HFF-Myc (cell line): ENCODE measurements around the gene OTX1.

ENCODE experiments used
- DNase-seq: peaks from one replicate; pipeline ENCODE4 v3.0.0-alpha.2; 2011; ENCODE audit warnings: low read depth; ENCODE audit errors: extremely low read depth
- H3K4me3 ChIP-seq: replicated peaks from 2 replicates; pipeline ENCODE4 v1.5.1; 2011; ENCODE audit warnings: low read depth, mild to moderate bottlenecking, control low read depth, low read length
- TF ChIP-seq, protein P1 (sequence below): IDR thresholded peaks from 2 replicates; pipeline ENCODE4 v1.5.1; 2012; ENCODE audit warnings: mild to moderate bottlenecking, low read depth, low read length, control low read depth; ENCODE audit errors: missing control alignments

Gene OTX1

DNA sequence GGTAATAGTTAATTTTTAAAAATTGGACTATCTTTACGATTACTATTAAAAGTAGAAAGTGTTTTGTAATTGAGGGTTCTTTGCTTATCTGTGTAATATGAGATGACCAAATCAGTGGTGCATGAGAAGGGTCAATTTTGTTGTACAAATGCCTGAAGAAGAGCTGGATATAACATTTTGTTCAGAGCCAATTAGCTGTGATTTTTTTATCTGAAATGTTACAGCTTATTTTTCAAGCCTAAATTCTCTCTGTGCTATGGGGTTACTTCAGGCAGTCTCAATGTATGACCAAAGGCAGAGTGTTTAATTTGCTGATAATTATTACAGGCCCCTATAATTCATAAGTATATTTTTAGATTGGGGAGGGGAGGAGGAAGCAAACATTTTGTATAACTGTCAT, 41.8 kb downstream of the OTX1 start:
- TF ChIP-seq, protein P1, sequence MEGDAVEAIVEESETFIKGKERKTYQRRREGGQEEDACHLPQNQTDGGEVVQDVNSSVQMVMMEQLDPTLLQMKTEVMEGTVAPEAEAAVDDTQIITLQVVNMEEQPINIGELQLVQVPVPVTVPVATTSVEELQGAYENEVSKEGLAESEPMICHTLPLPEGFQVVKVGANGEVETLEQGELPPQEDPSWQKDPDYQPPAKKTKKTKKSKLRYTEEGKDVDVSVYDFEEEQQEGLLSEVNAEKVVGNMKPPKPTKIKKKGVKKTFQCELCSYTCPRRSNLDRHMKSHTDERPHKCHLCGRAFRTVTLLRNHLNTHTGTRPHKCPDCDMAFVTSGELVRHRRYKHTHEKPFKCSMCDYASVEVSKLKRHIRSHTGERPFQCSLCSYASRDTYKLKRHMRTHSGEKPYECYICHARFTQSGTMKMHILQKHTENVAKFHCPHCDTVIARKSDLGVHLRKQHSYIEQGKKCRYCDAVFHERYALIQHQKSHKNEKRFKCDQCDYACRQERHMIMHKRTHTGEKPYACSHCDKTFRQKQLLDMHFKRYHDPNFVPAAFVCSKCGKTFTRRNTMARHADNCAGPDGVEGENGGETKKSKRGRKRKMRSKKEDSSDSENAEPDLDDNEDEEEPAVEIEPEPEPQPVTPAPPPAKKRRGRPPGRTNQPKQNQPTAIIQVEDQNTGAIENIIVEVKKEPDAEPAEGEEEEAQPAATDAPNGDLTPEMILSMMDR, result no peak
- no peak for DNase-seq
- no peak overlapping the region for H3K4me3 ChIP-seq

DNA sequence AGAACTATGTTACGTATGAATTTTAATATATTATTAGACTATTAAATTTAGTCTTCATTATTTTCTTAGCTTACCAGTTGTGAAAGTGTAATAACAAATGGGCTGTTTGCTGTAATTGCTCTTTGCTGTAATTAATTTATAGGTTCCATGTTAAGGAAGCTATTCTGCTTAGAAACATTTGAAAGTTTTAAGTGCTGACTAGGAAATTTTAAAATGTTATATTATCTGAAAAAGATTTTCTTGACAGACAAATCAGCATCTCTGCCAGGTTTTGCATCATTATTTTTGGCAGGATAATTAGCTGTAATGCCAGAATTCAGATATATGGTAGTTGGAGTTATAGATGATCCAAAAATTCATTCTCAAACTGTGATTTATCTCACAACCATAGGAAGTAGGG, 42.2 kb downstream of the OTX1 start:
- TF ChIP-seq, protein P1, result no peak
- no peak for DNase-seq
- no peak overlapping the region for H3K4me3 ChIP-seq

GRCh38 chr2:63093502-63093901, 42.9 kb downstream of the OTX1 start:
- DNase-seq, result no peak
- TF ChIP-seq, protein P1, result no peak

GRCh38 chr2:63096491-63096890, 45.9 kb downstream of the OTX1 start:
- no peak for DNase-seq
- TF ChIP-seq, protein P1, result no peak
- no peak overlapping the region for H3K4me3 ChIP-seq

More at GRCh38 chr2:63093502-63093901, 42.9 kb downstream of the OTX1 start:
- no peak overlapping the region for H3K4me3 ChIP-seq

- DNase-seq, result no peak
- TF ChIP-seq, protein P1, result no peak
These were observed 48.4 kb downstream of the OTX1 start for GRCh38 chr2:63099032-63099431.

DNA sequence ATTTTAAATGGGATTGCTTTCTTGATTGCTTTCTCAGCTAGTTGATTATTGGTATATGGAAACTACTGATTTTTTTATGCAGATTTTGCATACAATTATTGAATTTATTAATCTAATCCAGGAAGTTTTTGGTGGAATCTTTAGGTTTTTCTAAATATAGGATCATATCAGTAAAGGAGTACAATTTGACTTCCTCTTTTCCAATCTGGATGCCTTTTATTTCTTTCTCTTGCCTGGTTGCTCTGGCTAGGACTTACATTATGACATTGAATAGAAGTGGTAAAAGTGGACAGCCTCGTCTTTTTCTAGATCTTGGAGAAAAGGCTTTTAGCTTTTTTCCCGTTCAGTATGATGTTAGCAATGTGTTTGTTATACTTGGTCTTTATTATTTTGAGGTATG, 51.3 kb downstream of the OTX1 start:
- DNase-seq, result no peak
- TF ChIP-seq, protein P1, result no peak
- no peak overlapping the region for H3K4me3 ChIP-seq

More at GRCh38 chr2:63099032-63099431, 48.4 kb downstream of the OTX1 start:
- H3K4me3 ChIP-seq, result no peak overlapping the region

DNA sequence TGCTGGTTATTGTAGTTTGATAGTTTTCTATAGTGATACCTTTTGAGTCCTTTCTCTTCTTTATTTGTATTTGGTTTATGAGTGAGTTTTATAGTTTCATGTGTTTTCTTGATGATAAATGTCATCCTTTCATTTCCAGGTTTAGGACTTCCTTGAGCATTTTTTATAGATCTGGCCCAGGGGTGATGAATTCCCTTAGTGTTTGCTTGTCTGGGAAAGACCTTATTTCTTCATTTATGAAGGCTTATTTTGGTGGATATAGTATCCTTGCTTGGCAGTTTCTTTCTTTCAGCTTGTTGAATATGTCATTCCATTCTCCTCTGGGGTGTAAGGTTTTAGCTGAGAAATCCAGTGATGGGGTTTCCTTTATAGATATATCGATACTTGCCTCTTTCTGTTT, 53.9 kb downstream of the OTX1 start:
- no peak for DNase-seq
- TF ChIP-seq, protein P1, result no peak
- no peak overlapping the region for H3K4me3 ChIP-seq
